SK-N-SH (cell line): ENCODE measurements around the gene KIF5B. TPM values are rescaled to one million over a fixed set of nuclear protein-coding genes. Genes with fewer than 3 reads are reported as not detected.
"Not testable (repeated sequence)": the region's sequence is repeated elsewhere in the genome, so short reads cannot be mapped to it uniquely, and the experiment has no call there.

Experiments used
- CTCF ChIA-PET: fragments of 300-600, 350-600 bp; formaldehyde crosslinking; extraction: SDS; loops from one replicate; lab custom pipeline; 2021; lab: Yijun Ruan, JAX
- POLR2A ChIA-PET: fragments of 350-600 bp; sonication (Branson Sonifier 250); formaldehyde crosslinking; extraction: SDS; loops from one replicate; lab custom pipeline; 2020; ENCODE audit warnings: antibody characterized with exemption, inconsistent platforms; lab: Yijun Ruan, JAX
- DNase-seq: peaks from one replicate; pipeline ENCODE4 v3.0.0; 2012
- H2AFZ ChIP-seq: fragments of 200-600 bp; sonication (generic); 2 replicates; pipeline ENCODE4 v1.8.1; 2016; ENCODE audit warnings: antibody characterized with exemption, mild to moderate bottlenecking, low read depth
- H3F3A ChIP-seq: fragments of 200-600 bp; sonication (generic); replicated peaks from 2 replicates; pipeline ENCODE3; 2016; ENCODE audit warnings: antibody characterized with exemption, mild to moderate bottlenecking; ENCODE audit not compliant: insufficient read depth
- H3K27ac ChIP-seq, 2 experiments: fragments of 200-500 bp in 1 of 2; fragments of 200-600 bp in 1 of 2; sonication (Bioruptor generic) in 1 of 2; sonication (generic), shearing (Covaris generic) in 1 of 2; 2 replicates each; pipeline versions ENCODE4 v1.5.1 to v1.6.1; 2014 to 2016; ENCODE audit warnings: low read depth in 2 of 2, inconsistent platforms in 1 of 2, low read length in 1 of 2, mild to moderate bottlenecking in 1 of 2, mixed read lengths in 1 of 2
- H3K27me3 ChIP-seq: fragments of 200-600 bp; sonication (generic), shearing (Covaris generic); 2 replicates; pipeline ENCODE4 v1.6.1; 2016; ENCODE audit warnings: mixed run types; ENCODE audit not compliant: insufficient read depth
- H3K36me3 ChIP-seq, 2 experiments: fragments of 200-500 bp in 1 of 2; fragments of 200-600 bp in 1 of 2; sonication (Bioruptor generic) in 1 of 2; sonication (generic) in 1 of 2; replicated peaks in 1 of 2; 2 replicates each; pipeline versions ENCODE3 to v1.5.1; 2014 to 2016; ENCODE audit warnings: low read length in 1 of 2, mild to moderate bottlenecking in 1 of 2; ENCODE audit not compliant: insufficient read depth in 2 of 2, control insufficient read depth in 1 of 2
- H3K4me1 ChIP-seq, 2 experiments: fragments of 200-500 bp in 1 of 2; fragments of 200-600 bp in 1 of 2; sonication (Bioruptor generic) in 1 of 2; sonication (generic), shearing (Covaris generic) in 1 of 2; 2 replicates each; pipeline versions ENCODE4 v1.5.1 to v1.6.1; 2014 to 2016; ENCODE audit warnings: low read depth in 1 of 2, low read length in 1 of 2, mixed run types in 1 of 2; ENCODE audit not compliant: insufficient read depth in 2 of 2, control insufficient read depth in 1 of 2
- H3K4me2 ChIP-seq: fragments of 200-600 bp; sonication (generic), shearing (Covaris generic); 2 replicates; pipeline ENCODE4 v1.6.1; 2017; ENCODE audit warnings: mixed run types
- H3K4me3 ChIP-seq, 2 experiments: fragments of 200-500 bp in 1 of 2; fragments of 200-600 bp in 1 of 2; sonication (Bioruptor generic) in 1 of 2; sonication (generic), shearing (Covaris generic) in 1 of 2; 2 replicates each; pipeline versions ENCODE4 v1.5.1 to v1.8.1; 2014 to 2016; ENCODE audit warnings: low read depth in 2 of 2, inconsistent platforms in 1 of 2, low read length in 1 of 2, mild to moderate bottlenecking in 1 of 2, mixed read lengths in 1 of 2, moderate library complexity in 1 of 2
- H3K79me2 ChIP-seq: fragments of 200-600 bp; sonication (generic); 2 replicates; pipeline ENCODE4 v1.8.1; 2017; ENCODE audit warnings: mild to moderate bottlenecking; ENCODE audit not compliant: insufficient read depth
- H3K9ac ChIP-seq: fragments of 200-600 bp; sonication (generic); 2 replicates; pipeline ENCODE4 v1.6.1; 2017; ENCODE audit warnings: mixed run types
- H3K9me2 ChIP-seq: fragments of 200-600 bp; sonication (generic); 2 replicates; pipeline ENCODE4 v1.6.1; 2017; ENCODE audit warnings: mixed run types
- H3K9me3 ChIP-seq: fragments of 200-600 bp; sonication (generic); 2 replicates; pipeline ENCODE4 v1.6.1; 2017; ENCODE audit warnings: mixed run types, mild to moderate bottlenecking, moderate library complexity
- H4K20me1 ChIP-seq: fragments of 200-600 bp; sonication (generic); 2 replicates; pipeline ENCODE4 v1.6.1; 2017; ENCODE audit warnings: mild to moderate bottlenecking, mixed run types; ENCODE audit not compliant: insufficient read depth
- EP300 ChIP-seq, 2 experiments: IDR thresholded peaks; 2 replicates each; pipeline versions ENCODE4 v1.4.0 to v1.6.1; 2012; ENCODE audit warnings: borderline replicate concordance in 1 of 2, low read depth in 1 of 2, low read length in 1 of 2
- MEF2A ChIP-seq: IDR thresholded peaks from 2 replicates; pipeline ENCODE4 v1.4.0; 2012; ENCODE audit warnings: low read depth, borderline replicate concordance
- MXI1 ChIP-seq: IDR thresholded peaks from 2 replicates; pipeline ENCODE4 v1.6.1; 2012; ENCODE audit warnings: mild to moderate bottlenecking, low read depth, low read length, improper control_type of control experiment
- RAD21 ChIP-seq: IDR thresholded peaks from 2 replicates; pipeline ENCODE4 v1.6.1; 2012; ENCODE audit warnings: mild to moderate bottlenecking, low read length
- RFX5 ChIP-seq: IDR thresholded peaks from 2 replicates; pipeline ENCODE4 v1.6.1; 2012; ENCODE audit warnings: mild to moderate bottlenecking, improper control_type of control experiment, low read length
- TEAD4 ChIP-seq: IDR thresholded peaks from 2 replicates; pipeline ENCODE4 v1.4.0; 2012; ENCODE audit warnings: mild to moderate bottlenecking, borderline replicate concordance; ENCODE audit not compliant: insufficient read depth
- WGBS: methylation state at CpG from one replicate; pipeline ENCODE4 v1.1.6; 2017; ENCODE audit warnings: low lambda C conversion rate; 5-methylcytosine and 5-hydroxymethylcytosine counted together
- polyA plus RNA-seq, 3 experiments: library from polyadenylated mRNA; depleted of rRNA; stranded (reverse); fragments of >200 nt; gene quantifications; 2 replicates each; pipeline ENCODE4 v1.2.3, GENCODE V29; 2012
- TF ChIP-seq, protein P1 (sequence below): IDR thresholded peaks from 2 replicates; pipeline ENCODE4 v1.6.1; 2012; ENCODE audit warnings: mild to moderate bottlenecking, low read depth, low read length, moderate library complexity
- TF ChIP-seq, protein P2 (sequence below): IDR thresholded peaks from 2 replicates; pipeline ENCODE4 v1.4.0; 2012; ENCODE audit warnings: low read depth, borderline replicate concordance

The KIF5B gene
- polyA plus RNA-seq, 1 of the 3 experiments (the other 2 are of a cell fraction) = 15.7 TPM

DNA sequence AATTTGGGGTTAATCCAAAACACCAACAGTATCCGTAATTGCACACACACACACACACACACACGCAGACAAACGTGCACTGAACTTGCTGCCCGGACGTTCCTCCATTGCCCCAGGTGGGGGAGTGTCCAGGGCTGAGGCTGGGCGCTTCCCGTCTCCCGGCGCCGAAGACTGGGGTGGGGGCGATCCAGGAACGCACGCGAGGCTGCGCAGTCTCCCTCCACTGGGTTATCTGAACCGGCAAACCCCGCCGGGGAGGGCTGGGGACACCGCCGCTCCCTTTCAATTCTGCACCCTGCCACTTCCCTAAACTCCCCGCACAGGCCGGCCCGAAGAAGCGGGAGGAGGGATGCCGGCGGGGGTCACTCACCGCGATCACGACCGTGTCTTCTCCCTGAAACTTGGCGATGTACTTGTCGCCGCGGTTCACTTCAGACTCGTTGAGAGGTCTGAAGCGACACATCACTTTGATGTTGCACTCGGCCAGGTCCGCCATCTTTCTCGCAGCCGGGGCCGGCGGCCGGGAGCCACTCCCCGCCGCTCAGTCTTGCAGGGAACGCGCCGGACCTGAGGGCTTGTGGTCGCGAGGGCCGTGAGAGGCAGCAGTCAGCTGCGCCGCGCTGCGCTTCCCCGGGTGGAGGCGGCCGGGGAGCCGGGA is 618 bp downstream of the KIF5B start (continued):
- TF ChIP-seq, protein P1, sequence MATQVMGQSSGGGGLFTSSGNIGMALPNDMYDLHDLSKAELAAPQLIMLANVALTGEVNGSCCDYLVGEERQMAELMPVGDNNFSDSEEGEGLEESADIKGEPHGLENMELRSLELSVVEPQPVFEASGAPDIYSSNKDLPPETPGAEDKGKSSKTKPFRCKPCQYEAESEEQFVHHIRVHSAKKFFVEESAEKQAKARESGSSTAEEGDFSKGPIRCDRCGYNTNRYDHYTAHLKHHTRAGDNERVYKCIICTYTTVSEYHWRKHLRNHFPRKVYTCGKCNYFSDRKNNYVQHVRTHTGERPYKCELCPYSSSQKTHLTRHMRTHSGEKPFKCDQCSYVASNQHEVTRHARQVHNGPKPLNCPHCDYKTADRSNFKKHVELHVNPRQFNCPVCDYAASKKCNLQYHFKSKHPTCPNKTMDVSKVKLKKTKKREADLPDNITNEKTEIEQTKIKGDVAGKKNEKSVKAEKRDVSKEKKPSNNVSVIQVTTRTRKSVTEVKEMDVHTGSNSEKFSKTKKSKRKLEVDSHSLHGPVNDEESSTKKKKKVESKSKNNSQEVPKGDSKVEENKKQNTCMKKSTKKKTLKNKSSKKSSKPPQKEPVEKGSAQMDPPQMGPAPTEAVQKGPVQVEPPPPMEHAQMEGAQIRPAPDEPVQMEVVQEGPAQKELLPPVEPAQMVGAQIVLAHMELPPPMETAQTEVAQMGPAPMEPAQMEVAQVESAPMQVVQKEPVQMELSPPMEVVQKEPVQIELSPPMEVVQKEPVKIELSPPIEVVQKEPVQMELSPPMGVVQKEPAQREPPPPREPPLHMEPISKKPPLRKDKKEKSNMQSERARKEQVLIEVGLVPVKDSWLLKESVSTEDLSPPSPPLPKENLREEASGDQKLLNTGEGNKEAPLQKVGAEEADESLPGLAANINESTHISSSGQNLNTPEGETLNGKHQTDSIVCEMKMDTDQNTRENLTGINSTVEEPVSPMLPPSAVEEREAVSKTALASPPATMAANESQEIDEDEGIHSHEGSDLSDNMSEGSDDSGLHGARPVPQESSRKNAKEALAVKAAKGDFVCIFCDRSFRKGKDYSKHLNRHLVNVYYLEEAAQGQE = 0 out of 2 replicates have a peak, but pooled peaks have one; percentile 5
- TF ChIP-seq EP300 (IDR thresholded peaks at IDR 0.05; ENCODE audit: borderline replicate concordance in 1 of 2, low read depth in 1 of 2, low read length in 1 of 2) = no peak
- TF ChIP-seq TEAD4 = no peak
- no peak for TF ChIP-seq RFX5
- no peak for TF ChIP-seq MEF2A
- TF ChIP-seq, protein P2, sequence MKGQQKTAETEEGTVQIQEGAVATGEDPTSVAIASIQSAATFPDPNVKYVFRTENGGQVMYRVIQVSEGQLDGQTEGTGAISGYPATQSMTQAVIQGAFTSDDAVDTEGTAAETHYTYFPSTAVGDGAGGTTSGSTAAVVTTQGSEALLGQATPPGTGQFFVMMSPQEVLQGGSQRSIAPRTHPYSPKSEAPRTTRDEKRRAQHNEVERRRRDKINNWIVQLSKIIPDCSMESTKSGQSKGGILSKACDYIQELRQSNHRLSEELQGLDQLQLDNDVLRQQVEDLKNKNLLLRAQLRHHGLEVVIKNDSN = no peak

DNA sequence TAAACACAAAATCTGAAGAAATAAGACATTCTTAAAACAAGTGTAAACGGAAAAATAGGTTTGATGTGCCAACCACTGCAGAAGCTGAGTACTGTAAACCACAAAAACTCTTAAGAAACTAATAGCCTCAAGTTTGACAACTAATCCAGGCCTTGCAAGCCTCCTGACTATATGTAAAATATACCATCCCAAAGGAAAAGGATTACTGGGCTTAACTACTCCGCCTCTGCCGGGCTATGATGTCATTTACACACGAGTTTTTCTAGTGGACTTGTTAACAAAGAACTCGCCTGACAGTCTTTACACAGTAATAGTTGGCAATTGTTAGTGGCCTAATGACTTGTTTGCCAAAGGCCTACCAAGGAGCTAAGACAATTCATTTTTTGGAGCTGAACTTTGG is 2.1 kb downstream of the KIF5B start:
- Histone ChIP-seq H3K4me2 (peak overlapping the region; percentile 79), H3K9me3 (no peaks in the 10 kb centered on the region), H3K4me1 (peaks cover 11 to 40% of the 10 kb centered on the region in 2 experiments; a peak in 3 of 4 replicates), H3K9me2 (no peaks in the 10 kb centered on the region), H3K27me3 (no peaks in the 10 kb centered on the region), H3K79me2 (peaks cover 72% of the 10 kb centered on the region), H3K9ac (peak overlapping the region; percentile 91), H3K36me3 (peaks cover 6 to 16% of the 10 kb centered on the region in 2 experiments), H2AFZ (no peak overlapping the region), H3K27ac (peak overlapping the region in 1 of 2 experiments; percentile 88; a peak in 2 of 4 replicates), H4K20me1 (peaks cover 63% of the 10 kb centered on the region), H3K4me3 (peak overlapping the region; percentile 89 to 94), H3F3A (no peaks in the 10 kb centered on the region)
- TF ChIP-seq RAD21 (no peak), MXI1 (peak; percentile 42; the same call in 1 of the 2 replicates)
- POLR2A ChIA-PET = no interaction called here
- WGBS = 24% methylated on average over 5 of the region's 5 CpGs
- no peak for DNase-seq
- CTCF ChIA-PET = interaction anchor here (1.4 kb wide), 1 partner anchor 12 kb away, joined by 5 read pairs; no protein-coding TSS in a partner anchor

DNA sequence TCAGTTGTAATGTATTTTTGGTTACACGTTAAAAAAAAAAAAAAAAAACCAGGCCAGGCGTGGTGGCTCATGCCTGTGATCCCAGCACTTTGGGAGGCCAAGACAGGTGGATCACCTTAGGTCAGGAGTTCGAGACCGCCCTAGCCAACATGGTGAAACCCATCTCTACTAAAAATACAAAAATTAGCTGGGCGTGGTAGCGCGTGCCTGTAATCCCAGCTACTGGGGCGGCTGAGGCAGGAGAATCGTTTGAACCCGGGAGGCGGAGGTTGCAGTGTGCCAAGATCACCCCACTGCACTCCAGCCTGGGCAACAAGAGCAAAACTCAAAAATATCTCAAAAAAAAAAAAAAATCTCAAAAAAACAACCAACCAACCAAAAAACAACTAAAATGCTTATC is 2.8 kb downstream of the KIF5B start:
- Histone ChIP-seq H3K79me2 (peaks cover 79% of the 10 kb centered on the region), H3K27ac (peak overlapping the region in 1 of 2 experiments; percentile 88; a peak in 1 of 4 replicates), H3K36me3 (peaks cover 8 to 17% of the 10 kb centered on the region in 2 experiments), H3K4me3 (peak overlapping the region; percentile 89 to 94; a peak in 3 of 4 replicates), H3K4me2 (peak overlapping the region; percentile 79), H4K20me1 (peaks cover 70% of the 10 kb centered on the region), H3K4me1 (peaks cover 11 to 41% of the 10 kb centered on the region in 2 experiments; a peak in 3 of 4 replicates)
- H3K9ac ChIP-seq, DNase-seq, POLR2A ChIA-PET, H2AFZ ChIP-seq, H3K27me3 ChIP-seq, H3F3A ChIP-seq, H3K9me3 ChIP-seq, H3K9me2 ChIP-seq: not testable (repeated sequence)
- CTCF ChIA-PET = interaction anchor here (1.4 kb wide), 1 partner anchor 12 kb away, joined by 5 read pairs; no protein-coding TSS in a partner anchor
- 88% methylated on average over 11 of the region's 11 CpGs for WGBS
